RKO (cell line): ENCODE data around the gene FBXL17.

Experiments used
- DNase-seq: peaks from one replicate; pipeline ENCODE4 v3.0.0-alpha.2; 2016; ENCODE audit warnings: low spot score

The FBXL17 gene

GRCh38 chr5:108373426-108373825 lies 8.5 kb downstream of the FBXL17 start:
- no peak for DNase-seq

GRCh38 chr5:108372369-108372768 lies 9.5 kb downstream of the FBXL17 start:
- DNase-seq: no peak

GRCh38 chr5:108371263-108371662 lies 10.6 kb downstream of the FBXL17 start:
- no peak for DNase-seq

- DNase-seq: no peak
Measured at GRCh38 chr5:108369167-108369566, 12.7 kb downstream of the FBXL17 start.

- no peak for DNase-seq
Measured at GRCh38 chr5:108367679-108368334, 14.1 kb downstream of the FBXL17 start.

- DNase-seq: no peak
Measured at GRCh38 chr5:108366500-108366899, 15.4 kb downstream of the FBXL17 start.

GRCh38 chr5:108361771-108362170 lies 20.1 kb downstream of the FBXL17 start:
- no peak for DNase-seq

GRCh38 chr5:108361239-108361638 lies 20.7 kb downstream of the FBXL17 start:
- no peak for DNase-seq

GRCh38 chr5:108360280-108360679 lies 21.6 kb downstream of the FBXL17 start:
- DNase-seq: no peak

GRCh38 chr5:108356286-108356685 lies 25.6 kb downstream of the FBXL17 start:
- DNase-seq: no peak

GRCh38 chr5:108353087-108353486 lies 28.8 kb downstream of the FBXL17 start:
- no peak for DNase-seq

GRCh38 chr5:108345541-108346171 lies 36.2 kb downstream of the FBXL17 start:
- DNase-seq: peak; percentile 85

- DNase-seq: no peak
Measured at GRCh38 chr5:108344103-108344822, 37.6 kb downstream of the FBXL17 start.

GRCh38 chr5:108341866-108342265 lies 40.0 kb downstream of the FBXL17 start:
- no peak for DNase-seq

- DNase-seq: no peak
Measured at GRCh38 chr5:108340131-108340530, 41.8 kb downstream of the FBXL17 start.

GRCh38 chr5:108339220-108339619 lies 42.7 kb downstream of the FBXL17 start:
- DNase-seq: no peak

GRCh38 chr5:108334225-108334624 lies 47.7 kb downstream of the FBXL17 start:
- DNase-seq: no peak

GRCh38 chr5:108326982-108327381 lies 54.9 kb downstream of the FBXL17 start:
- no peak for DNase-seq

- no peak for DNase-seq
Measured at GRCh38 chr5:108324886-108325285, 57.0 kb downstream of the FBXL17 start.

- no peak for DNase-seq
Measured at GRCh38 chr5:108321341-108321740, 60.6 kb downstream of the FBXL17 start.

GRCh38 chr5:108320231-108320630 lies 61.7 kb downstream of the FBXL17 start:
- DNase-seq: no peak

GRCh38 chr5:108315829-108316228 lies 66.1 kb downstream of the FBXL17 start:
- DNase-seq: no peak

- DNase-seq: no peak
Measured at GRCh38 chr5:108312258-108312657, 69.6 kb downstream of the FBXL17 start.
